ENCODE data around the gene GPR61.

GPR61 gene

GRCh38 chr1:109567877-109568672 is 28.4 kb downstream of the GPR61 start:
- DNase-seq (ENCODE audit: low read depth in 2 of 2), result no peak

- no peak for DNase-seq (ENCODE audit: low read depth in 2 of 2)
Measured at GRCh38 chr1:109569323-109569722, 29.7 kb downstream of the GPR61 start.

GRCh38 chr1:109570414-109570813 is 30.7 kb downstream of the GPR61 start:
- no peak for DNase-seq (ENCODE audit: low read depth in 2 of 2)

- no peak for DNase-seq (ENCODE audit: low read depth in 2 of 2)
Measured at GRCh38 chr1:109573785-109574184, 34.1 kb downstream of the GPR61 start.

- no peak for DNase-seq (ENCODE audit: low read depth in 2 of 2)
Measured at GRCh38 chr1:109578947-109579443, 39.3 kb downstream of the GPR61 start.

- DNase-seq (ENCODE audit: low read depth in 2 of 2), result no peak
Measured at GRCh38 chr1:109579491-109579890, 39.8 kb downstream of the GPR61 start.

- DNase-seq (ENCODE audit: low read depth in 2 of 2), result no peak
Measured at GRCh38 chr1:109582021-109582420, 42.3 kb downstream of the GPR61 start.

GRCh38 chr1:109584766-109585165 is 45.1 kb downstream of the GPR61 start:
- DNase-seq (ENCODE audit: low read depth in 2 of 2), result no peak

GRCh38 chr1:109586055-109586454 is 46.4 kb downstream of the GPR61 start:
- DNase-seq (ENCODE audit: low read depth in 2 of 2), result no peak

GRCh38 chr1:109589177-109589576 is 49.5 kb downstream of the GPR61 start:
- DNase-seq (ENCODE audit: low read depth in 2 of 2), result no peak

GRCh38 chr1:109589679-109590078 is 50.0 kb downstream of the GPR61 start:
- DNase-seq (ENCODE audit: low read depth in 2 of 2), result no peak

GRCh38 chr1:109592916-109593315 is 53.2 kb downstream of the GPR61 start:
- no peak for DNase-seq (ENCODE audit: low read depth in 2 of 2)

- DNase-seq (ENCODE audit: low read depth in 2 of 2), result no peak
Measured at GRCh38 chr1:109595531-109595930, 55.9 kb downstream of the GPR61 start.

All from stimulated activated CD4-positive, alpha-beta T cell treated with anti-CD3 and anti-CD28 coated beads, Interleukin-4, amount 100 ng/mL, for 48 hours (primary cell).